Stimulated activated CD4-positive, alpha-beta T cell treated with anti-CD3 and anti-CD28 coated beads, Interleukin-4, amount 100 ng/mL, for 48 hours (primary cell): Measurements from ENCODE around the gene CD48.

ENCODE experiments used
- DNase-seq, 2 donors: peaks; one replicate each; pipeline ENCODE4 v3.0.0-alpha.2; 2020; ENCODE audit warnings: low read depth in 2 of 2

Gene CD48

GRCh38 chr1:160711602-160712311 lies at the start of gene CD48:
Gene CD48, minus strand, starts transcription at chr1:160711822. Its CDS starts 59 bp downstream, at chr1:160711763.
- peak in 1 of 2 donors; percentile 36 for DNase-seq

GRCh38 chr1:160761046-160761445 lies 49.4 kb upstream of the CD48 start:
- no peak for DNase-seq

GRCh38 chr1:160759740-160760139 lies 48.1 kb upstream of the CD48 start:
- no peak for DNase-seq

GRCh38 chr1:160758521-160758920 lies 46.9 kb upstream of the CD48 start:
- DNase-seq: no peak

GRCh38 chr1:160756849-160757201 lies 45.2 kb upstream of the CD48 start:
- no peak for DNase-seq

- DNase-seq: no peak
These were observed 44.6 kb upstream of the CD48 start for GRCh38 chr1:160755911-160756848.

- no peak for DNase-seq
These were observed 43.8 kb upstream of the CD48 start for GRCh38 chr1:160755461-160755860.

GRCh38 chr1:160753594-160753993 lies 42.0 kb upstream of the CD48 start:
- no peak for DNase-seq

- no peak for DNase-seq
These were observed 41.3 kb upstream of the CD48 start for GRCh38 chr1:160752924-160753323.

GRCh38 chr1:160752406-160752805 lies 40.8 kb upstream of the CD48 start:
- no peak for DNase-seq

GRCh38 chr1:160750608-160751007 lies 39.0 kb upstream of the CD48 start:
- no peak for DNase-seq

- no peak for DNase-seq
These were observed 37.3 kb upstream of the CD48 start for GRCh38 chr1:160748878-160749269.

- DNase-seq: no peak
These were observed 36.7 kb upstream of the CD48 start for GRCh38 chr1:160748181-160748877.

- no peak for DNase-seq
These were observed 36.1 kb upstream of the CD48 start for GRCh38 chr1:160747717-160748116.

GRCh38 chr1:160746836-160747500 lies 35.3 kb upstream of the CD48 start:
- no peak for DNase-seq

GRCh38 chr1:160745551-160745950 lies 33.9 kb upstream of the CD48 start:
- DNase-seq: no peak

GRCh38 chr1:160744852-160745520 lies 33.4 kb upstream of the CD48 start:
- DNase-seq: no peak

- DNase-seq: no peak
These were observed 32.7 kb upstream of the CD48 start for GRCh38 chr1:160744199-160744851.

GRCh38 chr1:160743266-160743665 lies 31.6 kb upstream of the CD48 start:
- no peak for DNase-seq

GRCh38 chr1:160742428-160743127 lies 31.0 kb upstream of the CD48 start:
- no peak for DNase-seq
